PC-9 (cell line): Measurements from ENCODE around the gene CDK18. TPM values are rescaled to one million over a fixed set of nuclear protein-coding genes. Genes with fewer than 3 reads are reported as not detected.

Experiments used
- BruUV-seq: library from RNA; stranded (reverse); fragments of 400-500 nt; replicated peaks from 2 replicates; lab custom pipeline; 2021; lab: Mats Ljungman, UMichigan
- CTCF ChIA-PET: fragments of 300-600 bp; sonication (Branson Sonifier 250); formaldehyde crosslinking; loops from one replicate; lab custom pipeline; 2022; ENCODE audit warnings: antibody characterized with exemption; lab: Charles Lee
- POLR2A ChIA-PET: fragments of 300-600 bp; sonication (Branson Sonifier 250); formaldehyde crosslinking; loops from one replicate; lab custom pipeline; 2022; ENCODE audit warnings: antibody characterized with exemption; ENCODE audit not compliant: unreplicated experiment; lab: Charles Lee
- DNase-seq, 2 experiments: peaks; one replicate each; pipeline versions ENCODE4 v3.0.0 to v3.0.0-alpha.2; 2015 to 2022; ENCODE audit warnings: mixed read lengths in 1 of 2
- H2AFZ ChIP-seq: fragments of 200-600 bp; sonication (generic); 2 replicates; pipeline ENCODE4 v1.8.1; 2017; ENCODE audit warnings: antibody characterized with exemption
- H3F3A ChIP-seq: fragments of 200-600 bp; sonication (generic); 2 replicates; pipeline ENCODE4 v1.8.1; 2017; ENCODE audit warnings: antibody characterized with exemption, mild to moderate bottlenecking, low read depth; ENCODE audit not compliant: insufficient read depth
- H3K27ac ChIP-seq: fragments of 200-600 bp; sonication (generic); 2 replicates; pipeline ENCODE4 v1.6.1; 2016; ENCODE audit warnings: mixed run types
- H3K27me3 ChIP-seq: fragments of 200-600 bp; sonication (generic); 2 replicates; pipeline ENCODE4 v1.6.1; 2016; ENCODE audit warnings: low read depth, mixed run types; ENCODE audit not compliant: insufficient read depth
- H3K36me3 ChIP-seq: fragments of 200-600 bp; sonication (generic); 2 replicates; pipeline ENCODE4 v1.6.1; 2016; ENCODE audit warnings: low read depth, mixed run types
- H3K4me1 ChIP-seq: fragments of 200-600 bp; sonication (generic); replicated peaks from 2 replicates; pipeline ENCODE4 v1.6.1; 2016; ENCODE audit warnings: mixed run types; ENCODE audit not compliant: insufficient read depth
- H3K4me2 ChIP-seq: fragments of 200-600 bp; sonication (generic); 2 replicates; pipeline ENCODE4 v1.6.1; 2017; ENCODE audit warnings: mixed run types
- H3K4me3 ChIP-seq: fragments of 200-600 bp; sonication (generic); 2 replicates; pipeline ENCODE4 v1.6.1; 2016; ENCODE audit warnings: mixed run types
- H3K79me2 ChIP-seq: fragments of 200-600 bp; sonication (generic); 2 replicates; pipeline ENCODE4 v1.6.1; 2017; ENCODE audit warnings: low read depth, mixed run types
- H3K9me2 ChIP-seq: fragments of 200-600 bp; sonication (generic); 2 replicates; pipeline ENCODE4 v1.8.1; 2017; ENCODE audit warnings: mild to moderate bottlenecking; ENCODE audit not compliant: insufficient read depth
- H3K9me3 ChIP-seq: fragments of 200-600 bp; sonication (generic); 2 replicates; pipeline ENCODE4 v1.8.1; 2016; ENCODE audit warnings: low read depth; ENCODE audit not compliant: insufficient read depth
- H4K20me1 ChIP-seq: fragments of 200-600 bp; sonication (generic); 2 replicates; pipeline ENCODE4 v1.8.1; 2017; ENCODE audit not compliant: insufficient read depth
- EZH2 ChIP-seq: fragments of 200-600 bp; sonication (generic); IDR thresholded peaks from 2 replicates; pipeline ENCODE4 v1.8.0; 2017; ENCODE audit warnings: antibody characterized with exemption, low read depth
- intact Hi-C: fragments of 100-400 bp; cut with micrococcal nuclease; formaldehyde crosslinking; loops from one replicate; pipeline ENCODE4 v1.10.0; 2022; ENCODE audit not compliant: unreplicated experiment
- total RNA-seq: library from RNA; stranded (reverse); gene quantifications from 2 replicates; pipeline ENCODE4 v1.2.3, GENCODE V29; 2021
- TF ChIP-seq, protein P1 (sequence below): fragments of 200-600 bp; sonication (generic); conservative IDR thresholded peaks from 2 replicates; pipeline ENCODE4 v1.6.1; 2017; ENCODE audit warnings: mixed run types, antibody characterized with exemption, mild to moderate bottlenecking, moderate library complexity

Gene CDK18
- total RNA-seq, 1 experiment from 2014 or later = 35.3 TPM

DNA sequence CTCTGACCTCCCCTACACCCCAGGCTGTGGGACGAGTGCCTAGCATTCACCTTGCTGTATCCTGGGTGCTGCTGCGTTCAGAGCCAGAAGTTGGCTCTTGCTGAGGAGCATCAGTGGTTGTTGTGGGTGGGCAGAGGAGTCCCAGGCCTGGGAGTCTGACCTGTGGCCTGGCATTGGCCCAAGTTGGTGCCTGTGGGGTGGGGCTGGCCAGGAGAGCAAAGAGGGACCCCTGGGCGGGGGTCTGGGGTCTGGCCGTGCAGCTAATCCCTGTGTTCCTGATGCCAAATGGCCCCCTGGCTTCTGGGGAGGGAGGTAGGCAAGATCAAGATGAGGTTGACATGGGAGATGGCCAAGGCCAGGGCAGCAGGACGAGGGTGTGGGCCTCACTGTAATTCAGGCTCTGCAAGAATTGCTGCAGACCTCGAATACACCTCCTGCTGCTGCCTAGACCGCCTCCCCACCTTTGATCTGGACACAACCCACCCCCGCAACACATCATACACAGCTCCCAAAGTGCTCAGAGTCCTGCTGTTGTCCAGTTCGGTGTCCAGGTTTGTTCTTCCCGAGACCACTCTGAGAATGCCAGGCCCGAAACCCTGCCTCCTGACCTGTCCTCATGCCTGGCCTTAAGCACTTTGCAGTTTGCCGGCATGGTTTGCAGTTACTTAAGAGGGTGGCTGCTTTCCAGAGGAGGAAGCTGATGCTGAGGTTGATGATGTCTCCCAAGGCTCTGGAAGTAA lies 28.7 kb downstream of the CDK18 start:
- DNase-seq = no peak
- H4K20me1 ChIP-seq = no peaks in the 10 kb centered on the region
- no peaks in the 10 kb centered on the region for H3K9me3 ChIP-seq
- no peak overlapping the region for H3K27ac ChIP-seq
- H3K79me2 ChIP-seq = no peaks in the 10 kb centered on the region
- no peak overlapping the region for H3K4me2 ChIP-seq
- no peaks in the 10 kb centered on the region for H3K27me3 ChIP-seq
- peaks cover 26% of the 10 kb centered on the region for H3F3A ChIP-seq
- H3K4me3 ChIP-seq = no peak overlapping the region
- no peaks in the 10 kb centered on the region for H3K9me2 ChIP-seq
- no peak overlapping the region for H2AFZ ChIP-seq
- no peaks in the 10 kb centered on the region for H3K36me3 ChIP-seq
- intact Hi-C loops = no loop called here
- BruUV-seq = no TSS peak
- peaks cover 27% of the 10 kb centered on the region for H3K4me1 ChIP-seq
- ChIA-PET POLR2A (no interaction called here), CTCF (no interaction called here)
- no peak for TF ChIP-seq EZH2
- TF ChIP-seq, protein P1, sequence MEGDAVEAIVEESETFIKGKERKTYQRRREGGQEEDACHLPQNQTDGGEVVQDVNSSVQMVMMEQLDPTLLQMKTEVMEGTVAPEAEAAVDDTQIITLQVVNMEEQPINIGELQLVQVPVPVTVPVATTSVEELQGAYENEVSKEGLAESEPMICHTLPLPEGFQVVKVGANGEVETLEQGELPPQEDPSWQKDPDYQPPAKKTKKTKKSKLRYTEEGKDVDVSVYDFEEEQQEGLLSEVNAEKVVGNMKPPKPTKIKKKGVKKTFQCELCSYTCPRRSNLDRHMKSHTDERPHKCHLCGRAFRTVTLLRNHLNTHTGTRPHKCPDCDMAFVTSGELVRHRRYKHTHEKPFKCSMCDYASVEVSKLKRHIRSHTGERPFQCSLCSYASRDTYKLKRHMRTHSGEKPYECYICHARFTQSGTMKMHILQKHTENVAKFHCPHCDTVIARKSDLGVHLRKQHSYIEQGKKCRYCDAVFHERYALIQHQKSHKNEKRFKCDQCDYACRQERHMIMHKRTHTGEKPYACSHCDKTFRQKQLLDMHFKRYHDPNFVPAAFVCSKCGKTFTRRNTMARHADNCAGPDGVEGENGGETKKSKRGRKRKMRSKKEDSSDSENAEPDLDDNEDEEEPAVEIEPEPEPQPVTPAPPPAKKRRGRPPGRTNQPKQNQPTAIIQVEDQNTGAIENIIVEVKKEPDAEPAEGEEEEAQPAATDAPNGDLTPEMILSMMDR = no peak

GRCh38 chr1:205533748-205534443 lies 29.4 kb downstream of the CDK18 start:
- no peaks in the 10 kb centered on the region for H3K36me3 ChIP-seq
- H3K9me3 ChIP-seq = no peaks in the 10 kb centered on the region
- no peaks in the 10 kb centered on the region for H3K27me3 ChIP-seq
- TF ChIP-seq EZH2 = no peak
- TF ChIP-seq, protein P1 = no peak
- no TSS peak for BruUV-seq
- peaks cover 29% of the 10 kb centered on the region for H3F3A ChIP-seq
- no peaks in the 10 kb centered on the region for H3K9me2 ChIP-seq
- POLR2A ChIA-PET = interaction anchor here (0.6 to 0.7 kb wide), 2 partner anchors 29 to 58 kb away, joined by 3 to 4 read pairs; partner anchors contain the start of gene CDK18
- no peak overlapping the region for H2AFZ ChIP-seq
- no peaks in the 10 kb centered on the region for H4K20me1 ChIP-seq
- no peaks in the 10 kb centered on the region for H3K79me2 ChIP-seq
- DNase-seq = no peak
- H3K27ac ChIP-seq = no peak overlapping the region
- no peak overlapping the region for H3K4me2 ChIP-seq
- H3K4me3 ChIP-seq = no peak overlapping the region
- CTCF ChIA-PET = no interaction called here
- peaks cover 35% of the 10 kb centered on the region for H3K4me1 ChIP-seq
- intact Hi-C loops = no loop called here

DNA sequence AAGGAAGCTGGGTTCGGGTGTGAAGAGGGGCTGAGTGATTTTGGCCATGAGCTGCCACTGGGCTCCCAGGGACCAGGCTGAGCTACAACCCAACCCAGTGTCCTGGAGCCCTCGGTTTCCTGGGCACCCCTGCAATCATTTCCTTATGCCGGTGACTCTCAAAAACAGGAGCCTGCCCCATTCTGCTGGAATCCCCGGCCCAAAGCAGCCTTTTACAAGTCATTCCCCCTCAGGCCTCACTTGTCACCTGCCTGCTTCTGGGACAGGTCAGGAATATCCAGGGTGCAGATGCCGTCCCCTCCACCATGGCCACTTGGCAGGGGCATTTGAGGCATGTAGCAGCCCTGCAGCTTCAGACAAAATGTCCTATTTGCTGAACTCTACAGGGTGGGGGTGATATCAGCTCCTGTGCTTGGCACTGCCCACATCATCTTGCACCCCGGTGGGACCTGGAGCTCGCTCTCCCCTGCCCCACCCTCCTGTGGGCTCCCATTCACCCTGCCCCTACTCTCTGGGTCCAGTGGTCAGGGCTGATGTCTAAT lies 30.0 kb downstream of the CDK18 start:
- Histone ChIP-seq H3K27ac (no peak overlapping the region), H3K4me2 (no peak overlapping the region), H4K20me1 (no peaks in the 10 kb centered on the region), H3K9me2 (no peaks in the 10 kb centered on the region), H2AFZ (no peak overlapping the region), H3K36me3 (no peaks in the 10 kb centered on the region), H3F3A (peaks cover 34% of the 10 kb centered on the region), H3K9me3 (no peaks in the 10 kb centered on the region), H3K4me3 (no peak overlapping the region), H3K4me1 (peaks cover 40% of the 10 kb centered on the region), H3K27me3 (no peaks in the 10 kb centered on the region), H3K79me2 (no peaks in the 10 kb centered on the region)
- no peak for TF ChIP-seq EZH2
- TF ChIP-seq, protein P1 = no peak
- CTCF ChIA-PET = no interaction called here
- DNase-seq = no peak
- intact Hi-C loops = no loop called here
- POLR2A ChIA-PET = interaction anchor here (0.6 to 0.7 kb wide), 2 partner anchors 30 to 57 kb away, joined by 3 to 4 read pairs; partner anchors contain the start of gene CDK18
- no TSS peak for BruUV-seq
